HL-60 (cell line): ENCODE results near the gene TSPEAR.

Experiments
- DNase-seq, 2 experiments: peaks; one replicate each; pipeline ENCODE4 v3.0.0-alpha.2; 2010 to 2020; ENCODE audit warnings: low read depth in 1 of 2, low spot score in 1 of 2
- H3K27ac ChIP-seq: fragments of 250-450 bp; sonication (Bioruptor Pico); replicated peaks from 2 replicates; pipeline ENCODE4 v1.5.1; 2020; ENCODE audit warnings: mild to moderate bottlenecking, moderate library complexity
- H3K27me3 ChIP-seq: fragments of 250-450 bp; sonication (Bioruptor Pico); 2 replicates; pipeline ENCODE4 v1.5.1; 2021; ENCODE audit warnings: mild to moderate bottlenecking, moderate library complexity; ENCODE audit not compliant: insufficient read depth, poor library complexity, severe bottlenecking
- H3K4me3 ChIP-seq: replicated peaks from 2 replicates; pipeline ENCODE4 v1.5.1; 2011; ENCODE audit warnings: mild to moderate bottlenecking, control low read depth, low read length; ENCODE audit not compliant: insufficient read depth
- GABPA ChIP-seq: IDR thresholded peaks from 2 replicates; pipeline ENCODE4 v1.6.1; 2012; ENCODE audit warnings: low read depth
- POLR2AphosphoS5 ChIP-seq: IDR thresholded peaks from 2 replicates; pipeline ENCODE4 v1.6.1; 2012; ENCODE audit warnings: low read depth
- SPI1 ChIP-seq: IDR thresholded peaks from 2 replicates; pipeline ENCODE4 v1.6.1; 2012; ENCODE audit warnings: low read depth, mild to moderate bottlenecking, borderline replicate concordance
- TF ChIP-seq, protein P1 (sequence below): IDR thresholded peaks from 2 replicates; pipeline ENCODE4 v1.6.1; 2012; ENCODE audit warnings: low read depth; ENCODE audit not compliant: insufficient replicate concordance
- TF ChIP-seq, protein P2 (sequence below): IDR thresholded peaks from one replicate; pipeline ENCODE4 v1.5.1; 2011; ENCODE audit warnings: low read length, control low read depth, inconsistent platforms; ENCODE audit not compliant: insufficient read depth

The TSPEAR gene

DNA sequence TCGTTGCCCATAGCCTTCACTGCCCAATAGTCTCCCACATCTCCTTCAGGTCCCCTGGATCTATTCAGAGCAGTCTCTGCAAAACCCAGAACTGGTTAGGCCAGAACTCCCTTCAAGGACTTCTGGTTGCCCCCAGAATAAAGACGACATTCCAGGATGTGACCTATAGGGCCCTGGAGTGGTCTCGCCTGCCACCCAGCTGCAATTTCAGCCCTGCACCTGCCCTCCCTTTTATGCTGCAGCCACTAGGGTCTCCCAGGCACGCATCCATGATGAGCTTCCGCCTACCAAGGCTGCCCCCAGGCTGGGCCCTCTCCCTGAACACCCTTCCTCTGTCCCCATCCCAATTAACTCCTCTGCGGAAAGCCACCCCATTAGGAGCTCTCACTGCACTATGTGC is 7.2 kb upstream of the TSPEAR start:
- Histone ChIP-seq H3K4me3 (no peak overlapping the region), H3K27me3 (peaks cover 22% of the 10 kb centered on the region), H3K27ac (no peak overlapping the region)
- TF ChIP-seq GABPA: no peak
- TF ChIP-seq, protein P1, sequence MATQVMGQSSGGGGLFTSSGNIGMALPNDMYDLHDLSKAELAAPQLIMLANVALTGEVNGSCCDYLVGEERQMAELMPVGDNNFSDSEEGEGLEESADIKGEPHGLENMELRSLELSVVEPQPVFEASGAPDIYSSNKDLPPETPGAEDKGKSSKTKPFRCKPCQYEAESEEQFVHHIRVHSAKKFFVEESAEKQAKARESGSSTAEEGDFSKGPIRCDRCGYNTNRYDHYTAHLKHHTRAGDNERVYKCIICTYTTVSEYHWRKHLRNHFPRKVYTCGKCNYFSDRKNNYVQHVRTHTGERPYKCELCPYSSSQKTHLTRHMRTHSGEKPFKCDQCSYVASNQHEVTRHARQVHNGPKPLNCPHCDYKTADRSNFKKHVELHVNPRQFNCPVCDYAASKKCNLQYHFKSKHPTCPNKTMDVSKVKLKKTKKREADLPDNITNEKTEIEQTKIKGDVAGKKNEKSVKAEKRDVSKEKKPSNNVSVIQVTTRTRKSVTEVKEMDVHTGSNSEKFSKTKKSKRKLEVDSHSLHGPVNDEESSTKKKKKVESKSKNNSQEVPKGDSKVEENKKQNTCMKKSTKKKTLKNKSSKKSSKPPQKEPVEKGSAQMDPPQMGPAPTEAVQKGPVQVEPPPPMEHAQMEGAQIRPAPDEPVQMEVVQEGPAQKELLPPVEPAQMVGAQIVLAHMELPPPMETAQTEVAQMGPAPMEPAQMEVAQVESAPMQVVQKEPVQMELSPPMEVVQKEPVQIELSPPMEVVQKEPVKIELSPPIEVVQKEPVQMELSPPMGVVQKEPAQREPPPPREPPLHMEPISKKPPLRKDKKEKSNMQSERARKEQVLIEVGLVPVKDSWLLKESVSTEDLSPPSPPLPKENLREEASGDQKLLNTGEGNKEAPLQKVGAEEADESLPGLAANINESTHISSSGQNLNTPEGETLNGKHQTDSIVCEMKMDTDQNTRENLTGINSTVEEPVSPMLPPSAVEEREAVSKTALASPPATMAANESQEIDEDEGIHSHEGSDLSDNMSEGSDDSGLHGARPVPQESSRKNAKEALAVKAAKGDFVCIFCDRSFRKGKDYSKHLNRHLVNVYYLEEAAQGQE: no peak
- TF ChIP-seq SPI1: no peak
- TF ChIP-seq POLR2AphosphoS5: no peak
- TF ChIP-seq, protein P2, sequence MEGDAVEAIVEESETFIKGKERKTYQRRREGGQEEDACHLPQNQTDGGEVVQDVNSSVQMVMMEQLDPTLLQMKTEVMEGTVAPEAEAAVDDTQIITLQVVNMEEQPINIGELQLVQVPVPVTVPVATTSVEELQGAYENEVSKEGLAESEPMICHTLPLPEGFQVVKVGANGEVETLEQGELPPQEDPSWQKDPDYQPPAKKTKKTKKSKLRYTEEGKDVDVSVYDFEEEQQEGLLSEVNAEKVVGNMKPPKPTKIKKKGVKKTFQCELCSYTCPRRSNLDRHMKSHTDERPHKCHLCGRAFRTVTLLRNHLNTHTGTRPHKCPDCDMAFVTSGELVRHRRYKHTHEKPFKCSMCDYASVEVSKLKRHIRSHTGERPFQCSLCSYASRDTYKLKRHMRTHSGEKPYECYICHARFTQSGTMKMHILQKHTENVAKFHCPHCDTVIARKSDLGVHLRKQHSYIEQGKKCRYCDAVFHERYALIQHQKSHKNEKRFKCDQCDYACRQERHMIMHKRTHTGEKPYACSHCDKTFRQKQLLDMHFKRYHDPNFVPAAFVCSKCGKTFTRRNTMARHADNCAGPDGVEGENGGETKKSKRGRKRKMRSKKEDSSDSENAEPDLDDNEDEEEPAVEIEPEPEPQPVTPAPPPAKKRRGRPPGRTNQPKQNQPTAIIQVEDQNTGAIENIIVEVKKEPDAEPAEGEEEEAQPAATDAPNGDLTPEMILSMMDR: no peak
- DNase-seq: no peak

DNA sequence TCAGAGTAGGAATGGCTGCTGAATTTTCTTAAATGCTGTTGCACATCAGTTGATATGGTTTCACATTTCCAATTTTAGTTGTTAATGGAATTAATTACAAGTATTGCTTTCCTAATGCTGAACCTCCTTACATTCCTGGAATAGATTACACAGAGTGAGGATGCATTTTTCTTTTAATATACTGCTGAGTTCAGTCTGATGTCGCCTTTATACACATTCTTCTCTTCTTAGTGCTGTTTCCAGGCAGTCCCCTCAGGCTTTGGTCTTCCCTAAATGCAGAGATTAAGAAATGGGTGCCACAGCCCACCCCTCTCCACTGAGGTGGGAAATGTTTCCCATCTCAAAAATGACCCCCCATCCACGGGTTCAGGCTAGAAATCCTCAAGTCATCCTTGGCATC is 6.7 kb upstream of the TSPEAR start:
- Histone ChIP-seq H3K27me3 (peaks cover 19% of the 10 kb centered on the region), H3K4me3 (no peak overlapping the region), H3K27ac (no peak overlapping the region)
- DNase-seq: no peak
- TF ChIP-seq, protein P2: no peak
- no peak for TF ChIP-seq SPI1
- TF ChIP-seq, protein P1: no peak
- TF ChIP-seq POLR2AphosphoS5: no peak
- no peak for TF ChIP-seq GABPA

DNA sequence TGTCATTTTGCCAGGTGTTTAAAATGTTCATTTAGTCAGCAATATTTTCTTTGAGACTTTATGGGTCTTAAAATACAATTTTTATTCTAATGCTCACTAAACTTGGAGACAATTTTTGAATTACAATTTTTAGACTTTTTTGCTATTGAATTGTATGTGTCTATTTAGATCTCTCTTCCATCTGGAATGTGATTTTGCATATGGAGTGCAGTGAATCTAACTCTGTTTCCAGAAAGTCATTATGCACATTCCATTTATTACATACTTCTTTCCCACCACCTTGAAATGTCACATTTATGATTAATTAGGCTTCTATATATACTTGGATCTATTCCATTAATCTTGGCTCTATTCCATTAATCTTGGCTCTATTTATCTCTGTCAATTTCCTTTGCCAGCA is 5.6 kb upstream of the TSPEAR start:
- TF ChIP-seq POLR2AphosphoS5 (no peak), GABPA (no peak), SPI1 (no peak)
- TF ChIP-seq, protein P1: no peak
- TF ChIP-seq, protein P2: no peak
- no peak overlapping the region for H3K4me3 ChIP-seq
- no peak overlapping the region for H3K27ac ChIP-seq
- H3K27me3 ChIP-seq: peaks cover 22% of the 10 kb centered on the region
- DNase-seq: no peak
